A673 (cell line): Measurements from ENCODE around the gene RAPGEF2. TPM values are rescaled to one million over a fixed set of nuclear protein-coding genes. Genes with fewer than 3 reads are reported as not detected.

Experiments used
- BruUV-seq: library from RNA; stranded (reverse); fragments of 400-500 nt; replicated peaks from 2 replicates; lab custom pipeline; 2021; lab: Mats Ljungman, UMichigan
- CTCF ChIA-PET: fragments of 300-600 bp; sonication (Branson Sonifier 250); formaldehyde crosslinking; loops from one replicate; lab custom pipeline; 2022; ENCODE audit warnings: antibody characterized with exemption; lab: Charles Lee
- POLR2A ChIA-PET: fragments of 300-600 bp; sonication (Branson Sonifier 250); formaldehyde crosslinking; loops from one replicate; lab custom pipeline; 2022; ENCODE audit warnings: antibody characterized with exemption; ENCODE audit not compliant: low non-redundant PET; lab: Charles Lee
- DNase-seq: peaks from one replicate; pipeline ENCODE4 v3.0.0-alpha.2; 2015; ENCODE audit warnings: low spot score
- H3K27ac ChIP-seq: fragments of 200-600 bp; sonication (generic); 2 replicates; pipeline ENCODE4 v1.5.1; 2016; ENCODE audit warnings: mixed run types, low read depth, mild to moderate bottlenecking, mixed read lengths, antibody characterized with exemption, low read length; ENCODE audit not compliant: poor library complexity, severe bottlenecking
- H3K27me3 ChIP-seq: fragments of 200-600 bp; sonication (generic); replicated peaks from 2 replicates; pipeline ENCODE4 v1.6.1; 2017; ENCODE audit warnings: mixed run types, low read depth, mild to moderate bottlenecking, mixed read lengths, antibody characterized with exemption, low read length; ENCODE audit not compliant: insufficient read depth, poor library complexity
- H3K36me3 ChIP-seq: fragments of 200-600 bp; sonication (generic); 2 replicates; pipeline ENCODE4 v1.6.1; 2016; ENCODE audit warnings: mixed run types, mild to moderate bottlenecking, mixed read lengths, antibody characterized with exemption, low read length; ENCODE audit not compliant: insufficient read depth, poor library complexity, severe bottlenecking
- H3K4me1 ChIP-seq: fragments of 200-600 bp; sonication (generic); 2 replicates; pipeline ENCODE4 v1.6.1; 2017; ENCODE audit warnings: mixed run types, mild to moderate bottlenecking, mixed read lengths, antibody characterized with exemption, low read length; ENCODE audit not compliant: insufficient read depth, poor library complexity, severe bottlenecking
- H3K4me3 ChIP-seq: fragments of 200-600 bp; sonication (generic); 2 replicates; pipeline ENCODE4 v1.5.1; 2016; ENCODE audit warnings: low read depth, mixed run types, mild to moderate bottlenecking, mixed read lengths, low read length; ENCODE audit not compliant: poor library complexity, severe bottlenecking
- H3K9me3 ChIP-seq: fragments of 200-600 bp; sonication (generic); 2 replicates; pipeline ENCODE4 v1.6.1; 2016; ENCODE audit warnings: mixed run types, low read depth, mild to moderate bottlenecking, mixed read lengths, antibody characterized with exemption, low read length; ENCODE audit not compliant: poor library complexity, severe bottlenecking
- EZH2 ChIP-seq: fragments of 200-600 bp; sonication (generic); IDR thresholded peaks from 2 replicates; pipeline ENCODE4 v1.6.1; 2017; ENCODE audit warnings: borderline replicate concordance, low read depth, mild to moderate bottlenecking, mixed read lengths, antibody characterized with exemption, low read length; ENCODE audit not compliant: poor library complexity, severe bottlenecking
- intact Hi-C: fragments of 100-400 bp; cut with micrococcal nuclease; formaldehyde crosslinking; loops from one replicate; pipeline ENCODE4 v1.10.0; 2022; ENCODE audit not compliant: unreplicated experiment
- total RNA-seq: library from RNA; stranded (reverse); gene quantifications from 2 replicates; pipeline ENCODE4 v1.2.3, GENCODE V29; 2021
- TF ChIP-seq, protein P1 (sequence below): fragments of 300-800, 200-600 bp; sonication (generic); conservative IDR thresholded peaks from 2 replicates; pipeline ENCODE4 v1.5.1; 2017; ENCODE audit warnings: low read depth, mild to moderate bottlenecking, antibody characterized with exemption, low read length, moderate library complexity, mixed read lengths

Gene RAPGEF2
- total RNA-seq, 1 experiment from 2014 or later, result 31.9 TPM

DNA sequence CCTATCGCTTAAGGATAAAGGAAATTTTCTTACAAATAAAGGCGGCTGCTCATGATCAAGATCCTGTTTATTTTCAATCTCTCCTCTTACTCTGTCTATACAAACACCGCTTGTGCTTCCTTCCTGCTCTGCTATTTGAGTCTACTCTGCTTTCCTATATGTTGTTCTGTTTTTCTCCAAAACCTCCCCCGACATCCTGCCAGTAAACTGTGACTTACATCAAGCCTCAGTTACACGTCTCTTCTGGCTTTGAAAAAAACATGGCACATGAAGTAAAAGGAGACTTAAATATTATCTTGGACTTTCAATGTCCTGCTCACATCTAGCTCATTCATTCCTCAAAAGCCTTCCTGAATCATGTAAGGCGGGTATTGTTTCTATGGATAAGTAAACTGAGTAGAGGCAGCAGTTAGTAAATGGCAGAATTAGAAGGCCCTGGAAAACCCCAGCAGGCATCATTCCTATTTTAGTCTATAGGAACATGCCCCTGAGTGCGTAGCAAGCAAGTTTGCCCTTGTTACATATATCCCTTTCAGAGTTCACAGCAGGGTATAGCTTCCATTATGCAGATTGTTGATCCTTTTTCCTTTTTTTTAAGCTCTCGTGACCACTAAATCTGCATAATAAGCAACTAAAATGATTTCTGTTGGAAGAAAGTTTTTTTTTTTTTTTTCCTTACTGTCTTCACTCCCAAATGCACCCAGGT, 280.1 kb downstream of the RAPGEF2 start:
- H3K27me3 ChIP-seq, result no peaks in the 10 kb centered on the region
- ChIA-PET CTCF (interaction anchor here (0.6 to 0.7 kb wide), 3 partner anchors 16 to 228 kb away, joined by 3 to 5 read pairs (median 4); no protein-coding TSS in a partner anchor), POLR2A (no interaction called here)
- H3K4me3 ChIP-seq, result no peak overlapping the region
- no TSS peak for BruUV-seq
- peaks cover 26% of the 10 kb centered on the region for H3K4me1 ChIP-seq
- no peaks in the 10 kb centered on the region for H3K36me3 ChIP-seq
- peak overlapping the region; percentile 70 for H3K27ac ChIP-seq
- TF ChIP-seq, protein P1, sequence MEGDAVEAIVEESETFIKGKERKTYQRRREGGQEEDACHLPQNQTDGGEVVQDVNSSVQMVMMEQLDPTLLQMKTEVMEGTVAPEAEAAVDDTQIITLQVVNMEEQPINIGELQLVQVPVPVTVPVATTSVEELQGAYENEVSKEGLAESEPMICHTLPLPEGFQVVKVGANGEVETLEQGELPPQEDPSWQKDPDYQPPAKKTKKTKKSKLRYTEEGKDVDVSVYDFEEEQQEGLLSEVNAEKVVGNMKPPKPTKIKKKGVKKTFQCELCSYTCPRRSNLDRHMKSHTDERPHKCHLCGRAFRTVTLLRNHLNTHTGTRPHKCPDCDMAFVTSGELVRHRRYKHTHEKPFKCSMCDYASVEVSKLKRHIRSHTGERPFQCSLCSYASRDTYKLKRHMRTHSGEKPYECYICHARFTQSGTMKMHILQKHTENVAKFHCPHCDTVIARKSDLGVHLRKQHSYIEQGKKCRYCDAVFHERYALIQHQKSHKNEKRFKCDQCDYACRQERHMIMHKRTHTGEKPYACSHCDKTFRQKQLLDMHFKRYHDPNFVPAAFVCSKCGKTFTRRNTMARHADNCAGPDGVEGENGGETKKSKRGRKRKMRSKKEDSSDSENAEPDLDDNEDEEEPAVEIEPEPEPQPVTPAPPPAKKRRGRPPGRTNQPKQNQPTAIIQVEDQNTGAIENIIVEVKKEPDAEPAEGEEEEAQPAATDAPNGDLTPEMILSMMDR, result no peak
- no peak for TF ChIP-seq EZH2
- peaks cover 7% of the 10 kb centered on the region for H3K9me3 ChIP-seq
- peak; percentile 93 for DNase-seq
- intact Hi-C loops, result no loop called here

DNA sequence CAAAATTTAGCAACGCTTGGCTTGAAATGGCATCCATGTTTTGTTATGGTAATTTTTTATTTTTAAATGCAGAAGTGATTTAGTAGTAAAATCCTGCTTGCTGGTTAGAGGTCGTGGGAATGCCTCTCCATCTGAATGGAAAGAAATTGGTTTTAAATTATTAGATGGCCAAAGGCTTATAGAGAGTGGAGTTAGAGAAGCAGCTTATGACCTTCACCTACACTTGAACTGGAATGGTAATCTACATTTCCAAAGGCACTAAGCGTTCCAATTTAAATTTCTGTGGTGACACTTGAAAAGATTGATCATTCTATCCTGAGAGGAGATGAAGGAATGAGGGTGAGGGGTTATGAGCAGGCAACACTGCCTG, 280.7 kb downstream of the RAPGEF2 start:
- no peak for DNase-seq
- intact Hi-C loops, result no loop called here
- H3K4me1 ChIP-seq, result peaks cover 26% of the 10 kb centered on the region

DNA sequence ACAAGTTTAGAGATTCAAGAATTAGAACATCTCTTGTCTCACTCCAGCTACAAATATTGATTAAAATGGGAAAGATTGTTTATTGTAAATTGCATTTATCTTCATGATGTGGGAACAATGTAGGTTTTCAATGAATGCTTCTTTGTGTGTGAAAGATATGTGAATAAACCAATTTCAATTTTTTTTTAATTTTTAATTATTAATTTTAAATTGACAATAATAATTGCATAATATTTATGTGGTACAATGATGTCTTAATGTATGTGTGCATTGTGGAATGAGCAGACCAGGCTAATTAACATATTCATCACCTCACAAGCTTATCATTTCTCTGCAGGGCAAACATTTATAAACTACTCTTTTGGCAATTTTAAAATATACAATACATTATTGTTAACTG, 281.1 kb downstream of the RAPGEF2 start:
- H3K27me3 ChIP-seq, result no peaks in the 10 kb centered on the region
- ChIA-PET POLR2A (no interaction called here), CTCF (interaction anchor here (0.6 kb wide), 1 partner anchor 962 kb away, joined by 3 read pairs; no protein-coding TSS in a partner anchor)
- no peaks in the 10 kb centered on the region for H3K36me3 ChIP-seq
- peaks cover 26% of the 10 kb centered on the region for H3K4me1 ChIP-seq
- intact Hi-C loops, result no loop called here
- H3K27ac ChIP-seq, result peak overlapping the region; percentile 70
- TF ChIP-seq, protein P1, result no peak
- no peak for TF ChIP-seq EZH2
- peaks cover 7% of the 10 kb centered on the region for H3K9me3 ChIP-seq
- DNase-seq, result no peak
- no peak overlapping the region for H3K4me3 ChIP-seq
- no TSS peak for BruUV-seq

More for the DNA sequence above, 280.7 kb downstream of the RAPGEF2 start:
- TF ChIP-seq, protein P1, result no peak
- no peak for TF ChIP-seq EZH2
- Histone ChIP-seq H3K36me3 (no peaks in the 10 kb centered on the region), H3K27ac (peak overlapping the region; percentile 70), H3K9me3 (peaks cover 7% of the 10 kb centered on the region), H3K27me3 (no peaks in the 10 kb centered on the region), H3K4me3 (no peak overlapping the region)
- no TSS peak for BruUV-seq
- CTCF ChIA-PET, result interaction anchor here (0.7 kb wide), 1 partner anchor 17 kb away, joined by 5 read pairs; no protein-coding TSS in a partner anchor
- POLR2A ChIA-PET, result no interaction called here
